HAP-1 (cell line): ENCODE results near the gene PRELID1.

ENCODE experiments used
- DNase-seq, 2 experiments: peaks; one replicate each; pipeline ENCODE4 v3.0.0-alpha.2; 2016 to 2020; ENCODE audit warnings: low spot score in 2 of 2
- H3K27me3 ChIP-seq: fragments of 250-450 bp; sonication (Bioruptor Pico); 2 replicates; pipeline ENCODE4 v1.5.1; 2020; ENCODE audit warnings: low read depth, mild to moderate bottlenecking, moderate library complexity
- H3K36me3 ChIP-seq: fragments of 250-450 bp; sonication (Bioruptor Pico); replicated peaks from 2 replicates; pipeline ENCODE4 v1.5.1; 2020; ENCODE audit warnings: mild to moderate bottlenecking
- H3K4me1 ChIP-seq: fragments of 250-450 bp; sonication (Bioruptor Pico); 2 replicates; pipeline ENCODE4 v1.5.1; 2020; ENCODE audit warnings: mild to moderate bottlenecking
- H3K4me3 ChIP-seq: fragments of 250-450 bp; sonication (Bioruptor Pico); 2 replicates; pipeline ENCODE4 v1.5.1; 2020; ENCODE audit warnings: mild to moderate bottlenecking, moderate library complexity
- H3K9me3 ChIP-seq: fragments of 250-450 bp; sonication (Bioruptor Pico); 2 replicates; pipeline ENCODE4 v1.5.1; 2020; ENCODE audit warnings: mild to moderate bottlenecking, moderate library complexity
- in situ Hi-C: fragments of 300-500 bp; cut with MboI; formaldehyde crosslinking; loops from 3 replicates; pipeline ENCODE4 v1.14.3; 2020; ENCODE audit warnings: low sequenced_read_pairs, inconsistent platforms, mixed read lengths

Gene PRELID1

DNA sequence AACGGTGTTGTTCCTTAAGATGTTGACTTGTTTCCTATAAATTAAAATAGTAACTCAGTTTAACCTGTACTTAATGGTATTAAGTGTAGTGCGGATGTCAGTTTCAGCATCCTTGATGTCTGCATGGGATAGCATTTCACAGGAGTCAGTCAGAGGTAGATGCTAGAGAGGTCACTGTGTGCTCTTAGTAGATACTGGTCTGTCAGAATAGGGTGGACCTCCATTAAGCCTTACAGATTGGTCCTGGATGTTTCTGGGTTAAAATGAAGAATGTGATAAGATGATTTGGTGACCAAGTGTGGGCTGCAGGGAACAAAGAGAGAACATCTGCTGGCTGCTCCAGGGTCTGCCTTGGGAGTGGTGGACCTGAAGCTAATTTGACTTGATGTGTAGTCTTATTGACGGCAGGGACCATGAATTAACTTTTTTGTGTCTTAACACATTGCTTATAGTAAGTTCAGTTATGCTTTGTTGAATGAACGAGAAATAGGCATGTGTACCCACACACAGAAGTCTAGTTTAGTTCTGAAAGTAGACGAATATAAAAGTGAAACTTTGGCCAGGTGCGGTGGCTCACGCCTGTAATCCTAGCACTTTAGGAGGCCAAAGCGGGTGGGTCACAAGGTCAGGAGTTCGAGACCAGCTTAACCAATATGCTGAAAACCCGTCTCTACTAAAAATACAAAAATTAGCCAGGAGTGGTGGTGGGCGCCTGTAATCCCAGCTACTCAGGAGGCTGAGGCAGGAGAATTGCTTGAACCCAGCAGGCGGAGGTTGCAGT is 12.6 kb upstream of the PRELID1 start:
- DNase-seq = no peak
- Histone ChIP-seq H3K36me3 (peaks cover 84% of the 10 kb centered on the region), H3K4me1 (no peaks in the 10 kb centered on the region), H3K27me3 (no peaks in the 10 kb centered on the region), H3K4me3 (no peak overlapping the region), H3K9me3 (no peaks in the 10 kb centered on the region)
- in situ Hi-C loops = no loop called here

DNA sequence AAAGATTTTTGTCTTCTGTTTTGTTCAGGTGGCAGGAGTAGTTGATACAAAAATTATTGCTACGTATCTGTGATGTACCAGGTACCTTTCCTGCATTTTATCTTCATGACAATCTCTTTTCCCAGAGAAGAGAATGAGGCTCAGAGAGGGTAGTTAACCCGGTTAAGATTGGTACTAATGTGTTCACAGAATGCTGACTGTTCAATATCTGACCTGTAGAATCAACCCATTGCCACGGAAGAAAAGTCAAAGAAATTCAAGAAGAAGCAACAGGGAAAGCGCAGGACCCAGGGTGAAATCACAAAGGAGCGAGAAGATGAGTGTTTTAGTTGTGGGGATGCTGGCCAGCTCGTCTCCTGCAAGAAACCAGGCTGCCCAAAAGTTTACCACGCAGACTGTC is 11.9 kb upstream of the PRELID1 start:
- Histone ChIP-seq H3K36me3 (peaks cover 83% of the 10 kb centered on the region), H3K9me3 (no peaks in the 10 kb centered on the region), H3K4me1 (no peaks in the 10 kb centered on the region), H3K4me3 (no peak overlapping the region), H3K27me3 (no peaks in the 10 kb centered on the region)
- in situ Hi-C loops = no loop called here
- no peak for DNase-seq

DNA sequence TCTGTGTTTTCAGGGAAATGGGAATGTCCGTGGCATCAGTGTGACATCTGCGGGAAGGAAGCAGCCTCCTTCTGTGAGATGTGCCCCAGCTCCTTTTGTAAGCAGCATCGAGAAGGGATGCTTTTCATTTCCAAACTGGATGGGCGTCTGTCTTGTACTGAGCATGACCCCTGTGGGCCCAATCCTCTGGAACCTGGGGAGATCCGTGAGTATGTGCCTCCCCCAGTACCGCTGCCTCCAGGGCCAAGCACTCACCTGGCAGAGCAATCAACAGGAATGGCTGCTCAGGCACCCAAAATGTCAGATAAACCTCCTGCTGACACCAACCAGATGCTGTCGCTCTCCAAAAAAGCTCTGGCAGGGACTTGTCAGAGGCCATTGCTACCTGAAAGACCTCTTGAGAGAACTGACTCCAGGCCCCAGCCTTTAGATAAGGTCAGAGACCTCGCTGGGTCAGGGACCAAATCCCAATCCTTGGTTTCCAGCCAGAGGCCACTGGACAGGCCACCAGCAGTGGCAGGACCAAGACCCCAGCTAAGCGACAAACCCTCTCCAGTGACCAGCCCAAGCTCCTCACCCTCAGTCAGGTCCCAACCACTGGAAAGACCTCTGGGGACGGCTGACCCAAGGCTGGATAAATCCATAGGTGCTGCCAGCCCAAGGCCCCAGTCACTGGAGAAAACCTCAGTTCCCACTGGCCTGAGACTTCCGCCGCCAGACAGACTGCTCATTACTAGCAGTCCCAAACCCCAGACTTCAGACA is 9.6 kb upstream of the PRELID1 start:
- DNase-seq = no peak
- H3K36me3 ChIP-seq = peaks cover 76% of the 10 kb centered on the region
- in situ Hi-C loops = no loop called here

DNA sequence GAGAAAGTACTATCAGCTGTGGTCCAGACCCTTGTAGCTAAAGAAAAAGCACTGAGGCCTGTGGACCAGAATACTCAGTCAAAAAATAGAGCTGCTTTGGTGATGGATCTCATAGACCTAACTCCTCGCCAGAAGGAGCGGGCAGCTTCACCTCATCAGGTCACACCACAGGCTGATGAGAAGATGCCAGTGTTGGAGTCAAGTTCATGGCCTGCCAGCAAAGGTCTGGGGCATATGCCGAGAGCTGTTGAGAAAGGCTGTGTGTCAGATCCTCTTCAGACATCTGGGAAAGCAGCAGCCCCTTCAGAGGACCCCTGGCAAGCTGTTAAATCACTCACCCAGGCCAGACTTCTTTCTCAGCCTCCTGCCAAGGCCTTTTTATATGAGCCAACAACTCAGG is 9.0 kb upstream of the PRELID1 start:
- no peak overlapping the region for H3K4me3 ChIP-seq
- no peaks in the 10 kb centered on the region for H3K4me1 ChIP-seq
- peaks cover 70% of the 10 kb centered on the region for H3K36me3 ChIP-seq
- H3K27me3 ChIP-seq = no peaks in the 10 kb centered on the region
- in situ Hi-C loops = no loop called here
- no peak for DNase-seq
- H3K9me3 ChIP-seq = no peaks in the 10 kb centered on the region

More for the DNA sequence above, 9.6 kb upstream of the PRELID1 start:
- H3K4me3 ChIP-seq = no peak overlapping the region
- H3K9me3 ChIP-seq = no peaks in the 10 kb centered on the region
- no peaks in the 10 kb centered on the region for H3K4me1 ChIP-seq
- no peaks in the 10 kb centered on the region for H3K27me3 ChIP-seq

DNA sequence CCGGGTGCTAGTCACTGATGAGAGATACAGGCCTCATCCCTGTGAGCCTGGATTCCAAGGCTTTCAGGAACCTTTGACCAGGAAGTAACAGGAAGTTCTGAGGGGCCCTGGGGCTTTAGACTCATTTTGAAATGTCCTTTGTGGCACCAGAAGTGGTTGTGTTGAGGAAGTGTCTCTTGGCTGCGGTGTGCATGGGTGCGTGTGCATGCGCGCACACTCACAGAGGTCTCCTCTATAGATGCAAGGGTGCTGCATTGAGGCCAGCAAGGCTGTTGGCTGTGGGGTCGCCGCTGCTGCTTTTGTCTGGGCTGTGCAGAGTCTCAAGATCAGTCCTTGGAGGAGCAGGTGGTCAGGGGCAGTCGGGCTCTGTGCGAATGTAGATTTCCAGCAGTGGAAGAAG is 7.7 kb upstream of the PRELID1 start:
- Histone ChIP-seq H3K27me3 (no peaks in the 10 kb centered on the region), H3K4me1 (no peaks in the 10 kb centered on the region), H3K9me3 (no peaks in the 10 kb centered on the region), H3K36me3 (peaks cover 70% of the 10 kb centered on the region), H3K4me3 (no peak overlapping the region)
- no peak for DNase-seq
- in situ Hi-C loops = no loop called here

DNA sequence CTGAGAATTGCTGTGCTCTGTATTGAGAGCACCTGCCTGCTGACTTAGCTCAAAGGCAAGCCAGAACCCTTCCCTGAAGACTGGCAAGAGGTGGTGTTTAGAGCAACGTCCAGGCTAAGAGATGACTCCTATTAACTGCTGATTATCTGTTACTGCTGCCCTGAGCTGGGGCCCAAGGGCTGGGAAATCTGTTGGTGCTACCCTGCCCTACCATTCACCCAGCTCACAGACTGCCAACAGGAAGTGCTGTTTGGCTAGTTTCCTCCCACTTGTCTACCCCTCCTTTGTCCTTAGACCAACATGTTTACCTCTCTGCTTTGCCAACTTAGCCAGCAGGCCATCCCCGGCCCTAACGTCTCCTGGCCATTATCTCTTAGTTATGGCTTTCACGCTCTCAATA is 7.0 kb upstream of the PRELID1 start:
- H3K9me3 ChIP-seq = no peaks in the 10 kb centered on the region
- no peaks in the 10 kb centered on the region for H3K27me3 ChIP-seq
- H3K4me3 ChIP-seq = no peak overlapping the region
- in situ Hi-C loops = no loop called here
- DNase-seq = no peak
- no peaks in the 10 kb centered on the region for H3K4me1 ChIP-seq
- peaks cover 71% of the 10 kb centered on the region for H3K36me3 ChIP-seq

DNA sequence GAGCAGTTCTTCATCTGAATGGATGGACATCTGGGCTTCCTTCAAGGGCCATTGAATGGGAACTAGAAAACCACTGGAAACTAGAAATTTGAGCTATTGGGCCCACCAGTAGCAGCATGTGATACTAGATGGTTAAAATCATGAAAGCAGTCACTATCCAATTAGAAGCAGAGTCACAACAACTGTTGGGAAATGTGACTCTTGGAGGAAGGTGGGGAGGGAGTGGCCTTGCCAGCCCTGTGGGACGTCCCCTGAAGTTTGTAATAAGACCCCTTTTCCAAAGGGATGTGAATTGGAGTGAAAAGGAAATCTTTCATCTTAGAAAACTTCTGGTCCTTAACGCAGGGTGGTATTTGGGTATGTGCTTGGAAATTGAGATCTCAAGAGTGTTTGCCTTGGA is 5.7 kb upstream of the PRELID1 start:
- H3K9me3 ChIP-seq = no peaks in the 10 kb centered on the region
- peaks cover 4% of the 10 kb centered on the region; the same call in 1 of the 2 replicates for H3K4me1 ChIP-seq
- in situ Hi-C loops = no loop called here
- H3K27me3 ChIP-seq = no peaks in the 10 kb centered on the region
- peaks cover 65% of the 10 kb centered on the region for H3K36me3 ChIP-seq
- no peak for DNase-seq
- H3K4me3 ChIP-seq = no peak overlapping the region

DNA sequence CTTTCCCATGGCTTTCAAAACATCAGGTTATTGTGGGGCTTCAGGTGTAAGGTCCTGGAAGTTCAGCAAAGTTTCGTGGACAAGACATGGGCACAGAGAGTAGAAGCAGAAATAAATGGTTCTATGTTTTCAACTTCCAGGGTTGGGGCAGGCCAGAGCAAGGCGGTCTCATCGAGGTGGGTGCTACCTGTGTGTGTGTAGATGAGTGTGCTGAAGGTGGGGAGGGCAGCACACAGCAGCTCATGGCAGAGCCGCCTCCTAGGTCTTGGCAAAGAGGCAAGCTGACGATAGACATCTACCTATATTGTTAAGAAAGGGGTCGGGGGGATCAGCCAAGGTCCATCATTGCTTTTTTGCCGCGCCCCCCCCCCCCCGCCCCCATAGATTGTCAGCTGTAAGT is 3.9 kb upstream of the PRELID1 start:
- Histone ChIP-seq H3K4me1 (peaks cover 6% of the 10 kb centered on the region), H3K9me3 (no peaks in the 10 kb centered on the region), H3K27me3 (no peaks in the 10 kb centered on the region), H3K36me3 (peaks cover 58% of the 10 kb centered on the region), H3K4me3 (no peak overlapping the region)
- no peak for DNase-seq
- in situ Hi-C loops = no loop called here

DNA sequence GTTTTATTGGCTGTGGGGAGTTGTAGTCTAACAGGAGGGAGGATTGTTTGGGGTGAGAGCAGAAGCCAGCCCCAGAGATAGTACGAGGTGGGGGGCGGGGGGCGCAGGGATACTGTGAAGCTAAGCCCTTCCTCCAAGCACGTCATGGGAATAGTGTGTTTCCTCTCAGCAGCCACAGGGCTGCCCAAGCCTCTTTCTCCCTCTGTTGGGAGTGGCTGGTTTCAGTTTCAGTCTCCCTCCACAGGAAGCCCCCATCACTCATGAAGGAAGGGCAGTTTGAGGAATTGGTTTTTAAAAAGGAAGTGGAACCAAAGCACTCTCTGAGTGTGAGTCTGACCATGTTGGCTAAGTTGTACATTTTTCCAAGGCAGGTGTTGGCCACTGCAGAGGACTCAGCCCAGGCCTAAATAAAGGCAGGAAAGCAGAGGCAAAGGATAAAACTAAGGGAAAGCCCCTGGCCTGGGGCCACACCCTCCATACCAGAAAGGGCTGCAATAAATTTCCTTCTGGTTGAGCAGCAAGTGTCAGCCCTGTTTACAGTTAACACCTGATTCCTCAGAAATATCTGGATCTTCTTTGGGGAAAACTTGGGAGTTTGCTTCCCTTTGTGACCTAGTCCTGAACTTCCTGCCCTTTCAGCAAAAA is 3.2 kb upstream of the PRELID1 start:
- Histone ChIP-seq H3K27me3 (no peaks in the 10 kb centered on the region), H3K4me1 (peaks cover 9% of the 10 kb centered on the region), H3K36me3 (peaks cover 58% of the 10 kb centered on the region), H3K4me3 (no peak overlapping the region), H3K9me3 (no peaks in the 10 kb centered on the region)
- DNase-seq = no peak
- in situ Hi-C loops = no loop called here

DNA sequence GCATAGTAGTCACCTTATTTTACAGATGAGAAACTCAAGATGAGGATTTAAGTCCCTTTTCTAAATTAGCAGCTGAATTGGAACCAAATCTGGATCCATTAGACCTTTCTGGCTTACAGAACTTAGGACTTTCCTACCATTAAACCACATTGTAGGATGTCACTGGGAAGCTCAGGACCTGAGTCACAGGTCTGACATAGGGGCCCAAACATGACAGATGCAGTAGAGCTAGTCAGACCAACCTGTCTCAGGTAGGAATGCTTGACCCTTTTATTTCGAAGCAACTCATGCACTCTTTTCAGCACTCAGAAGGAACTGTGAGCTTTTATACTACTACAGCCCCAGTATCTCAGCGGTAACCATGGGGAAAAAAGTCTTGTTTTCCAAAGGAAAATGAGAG is 2.6 kb upstream of the PRELID1 start:
- DNase-seq = no peak
- no peaks in the 10 kb centered on the region for H3K27me3 ChIP-seq
- in situ Hi-C loops = no loop called here
- no peak overlapping the region for H3K4me3 ChIP-seq
- peaks cover 9% of the 10 kb centered on the region for H3K4me1 ChIP-seq
- H3K36me3 ChIP-seq = peaks cover 58% of the 10 kb centered on the region
- H3K9me3 ChIP-seq = no peaks in the 10 kb centered on the region

DNA sequence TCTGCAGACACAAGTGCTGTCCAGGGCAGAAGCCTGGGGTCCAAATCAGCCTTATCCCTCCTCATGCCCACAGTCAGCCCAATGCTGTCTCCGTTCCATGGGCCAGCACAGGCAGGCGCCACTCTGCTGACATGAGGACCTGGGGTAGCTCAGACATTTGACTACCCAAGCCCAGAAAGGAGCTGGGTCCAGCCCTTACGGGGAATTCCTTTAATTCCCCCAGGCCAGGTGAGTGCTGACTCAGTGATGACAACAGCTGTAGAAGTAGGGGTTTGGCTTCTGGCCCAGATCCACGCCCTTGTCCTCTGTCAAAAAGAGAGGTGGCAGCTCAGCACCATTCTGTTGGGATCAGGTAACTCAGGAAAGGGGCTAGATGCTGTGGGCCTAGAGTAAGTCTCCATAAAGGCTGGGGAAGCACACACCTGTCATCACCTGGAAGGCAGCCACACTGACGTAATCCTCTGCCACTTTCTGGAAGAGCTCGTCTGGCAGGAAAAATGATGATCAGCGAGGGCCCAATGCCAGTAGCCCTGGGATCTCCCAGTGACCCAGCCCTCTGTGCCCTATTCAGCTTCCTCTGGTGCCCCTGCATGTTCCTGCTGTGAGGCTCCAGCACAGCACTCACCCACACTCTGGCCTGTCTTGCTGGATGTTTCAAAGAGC is 2.0 kb upstream of the PRELID1 start:
- Histone ChIP-seq H3K27me3 (no peaks in the 10 kb centered on the region), H3K9me3 (no peaks in the 10 kb centered on the region), H3K36me3 (peaks cover 60% of the 10 kb centered on the region), H3K4me3 (0 out of 2 replicates have a peak overlapping the region, but pooled peaks have one; percentile 97), H3K4me1 (peaks cover 9% of the 10 kb centered on the region)
- no peak for DNase-seq
- in situ Hi-C loops = no loop called here

DNA sequence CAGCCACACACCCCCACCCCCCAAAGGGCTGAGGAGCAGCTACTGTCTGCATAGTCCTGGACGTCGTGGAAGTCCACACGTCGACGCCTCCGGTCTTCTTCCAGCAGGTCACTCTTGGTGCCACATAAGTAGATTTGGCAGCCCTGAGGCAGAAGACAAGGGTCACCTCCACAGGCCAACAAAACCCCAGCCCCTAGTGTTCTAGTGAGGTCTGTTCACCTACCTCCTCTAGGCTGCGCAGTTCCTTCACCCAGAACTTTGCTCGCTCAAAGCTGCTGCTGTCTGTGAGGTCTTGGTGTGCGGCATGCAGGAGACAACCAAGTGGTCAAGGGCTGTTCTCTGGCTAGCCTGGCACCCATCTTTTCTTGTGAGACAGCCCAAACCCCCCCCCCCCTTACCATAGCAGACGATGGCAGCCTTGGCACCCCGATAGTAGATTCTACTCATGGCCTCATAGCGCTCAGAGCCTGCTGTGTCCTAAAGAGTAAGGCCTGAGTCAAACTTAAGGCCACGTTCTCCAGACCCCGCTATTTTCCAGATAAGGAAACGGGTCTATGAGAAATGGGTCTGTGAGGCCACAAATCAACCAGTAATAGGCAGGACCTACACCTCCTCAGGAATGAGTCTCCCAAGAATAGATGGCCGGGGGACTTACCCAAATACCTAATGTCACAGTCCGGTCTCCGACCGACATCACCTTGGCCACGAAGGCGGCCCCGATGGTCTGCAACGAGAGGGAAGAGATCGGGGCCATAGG is 1.1 kb upstream of the PRELID1 start:
- Histone ChIP-seq H3K4me3 (peak overlapping the region; percentile 97), H3K9me3 (no peaks in the 10 kb centered on the region), H3K4me1 (peaks cover 9% of the 10 kb centered on the region), H3K36me3 (peaks cover 67% of the 10 kb centered on the region), H3K27me3 (no peaks in the 10 kb centered on the region)
- no peak for DNase-seq
- in situ Hi-C loops = no loop called here

DNA sequence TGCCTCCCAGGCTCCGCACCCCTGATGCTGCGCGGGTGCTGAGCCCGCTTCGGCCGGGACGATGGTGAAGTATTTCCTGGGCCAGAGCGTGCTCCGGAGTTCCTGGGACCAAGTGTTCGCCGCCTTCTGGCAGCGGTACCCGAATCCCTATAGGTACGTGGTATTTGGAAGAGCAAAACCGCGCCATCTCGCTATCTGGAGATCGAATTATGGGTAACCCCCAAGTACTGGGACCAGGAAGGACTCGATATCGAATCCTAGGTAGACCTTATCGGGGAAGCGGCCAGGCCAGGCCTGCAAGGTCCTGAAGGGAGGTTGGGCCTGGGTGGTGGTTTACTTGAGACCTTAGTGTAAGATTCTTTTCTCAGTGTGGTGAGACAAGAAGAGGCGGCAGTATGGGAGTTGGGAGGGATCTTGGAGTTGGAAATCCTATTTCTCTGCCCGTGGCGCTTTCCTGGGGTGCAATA is 359 bp downstream of the PRELID1 start:
- H3K9me3 ChIP-seq = no peaks in the 10 kb centered on the region
- DNase-seq = no peak
- peaks cover 9% of the 10 kb centered on the region for H3K4me1 ChIP-seq
- in situ Hi-C loops = no loop called here
- peak overlapping the region; percentile 97 for H3K4me3 ChIP-seq
- no peaks in the 10 kb centered on the region for H3K27me3 ChIP-seq
- H3K36me3 ChIP-seq = peaks cover 64% of the 10 kb centered on the region
